HG02610 (cell line): ENCODE results near the gene ZDHHC17.

Experiments
- ATAC-seq: cut with Tn5 transposase; IDR thresholded peaks from one replicate; pipeline ENCODE4 v1.9.1; 2021; ENCODE audit warnings: mild to moderate bottlenecking, moderate library complexity; ENCODE audit not compliant: unreplicated experiment

The ZDHHC17 gene

DNA sequence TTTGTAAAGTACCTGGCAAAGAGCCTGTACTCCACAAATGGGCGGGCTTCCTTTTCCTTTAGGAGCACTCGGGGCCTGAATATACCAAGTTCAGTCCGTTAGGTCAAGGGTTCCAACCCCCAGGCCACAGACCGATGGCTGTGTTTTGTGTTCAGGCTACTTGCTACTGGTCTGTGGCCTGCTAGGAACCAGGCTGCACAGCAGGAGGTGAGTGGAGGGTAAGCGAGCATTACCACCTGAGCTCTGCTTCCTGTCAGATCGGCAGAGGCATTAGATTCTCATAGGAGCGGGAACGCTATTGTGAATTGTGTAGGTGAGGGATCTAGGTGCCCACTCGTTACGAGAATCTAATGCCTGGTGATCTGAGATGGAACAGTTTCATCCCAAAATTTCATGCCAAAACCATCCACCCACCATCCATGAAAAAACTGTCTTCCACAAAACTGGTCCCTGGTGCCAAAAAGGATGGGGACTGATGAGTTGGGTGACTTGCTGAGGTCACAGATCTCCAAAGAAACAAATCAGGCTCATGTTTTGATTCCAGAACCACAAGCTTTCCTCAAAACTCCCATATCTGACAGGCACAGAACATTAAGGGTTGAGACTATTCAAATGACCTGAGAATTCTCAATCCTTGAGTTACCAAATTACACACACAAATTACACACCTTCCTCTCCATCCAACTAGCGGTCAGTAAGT is 110.7 kb downstream of the ZDHHC17 start:
- no peak for ATAC-seq

DNA sequence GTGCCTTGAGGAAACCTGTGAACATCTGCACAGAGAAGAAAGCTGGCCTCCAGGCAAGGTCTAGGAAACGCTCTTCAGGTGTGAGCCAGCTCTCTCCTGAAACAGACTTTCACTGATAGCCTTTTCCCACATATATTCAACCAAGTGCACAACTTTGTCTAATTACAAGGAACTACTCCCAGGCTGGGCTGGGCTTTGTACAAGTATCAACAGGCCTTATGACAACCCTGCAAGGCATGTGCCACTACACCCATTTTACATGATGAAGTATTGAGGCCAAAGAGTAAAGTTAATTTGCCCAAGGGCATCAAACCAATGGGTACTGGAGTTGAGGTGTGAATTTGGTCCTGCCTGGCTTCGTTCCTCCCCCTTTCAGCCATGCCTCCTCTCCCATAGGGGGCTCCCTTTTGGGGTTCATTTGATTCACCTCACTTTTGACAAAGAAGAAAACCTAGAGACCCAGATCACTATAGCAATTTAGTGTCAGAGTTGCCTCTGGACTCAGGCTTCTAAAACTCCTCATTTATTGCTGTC is 112.8 kb downstream of the ZDHHC17 start:
- ATAC-seq, result no peak

DNA sequence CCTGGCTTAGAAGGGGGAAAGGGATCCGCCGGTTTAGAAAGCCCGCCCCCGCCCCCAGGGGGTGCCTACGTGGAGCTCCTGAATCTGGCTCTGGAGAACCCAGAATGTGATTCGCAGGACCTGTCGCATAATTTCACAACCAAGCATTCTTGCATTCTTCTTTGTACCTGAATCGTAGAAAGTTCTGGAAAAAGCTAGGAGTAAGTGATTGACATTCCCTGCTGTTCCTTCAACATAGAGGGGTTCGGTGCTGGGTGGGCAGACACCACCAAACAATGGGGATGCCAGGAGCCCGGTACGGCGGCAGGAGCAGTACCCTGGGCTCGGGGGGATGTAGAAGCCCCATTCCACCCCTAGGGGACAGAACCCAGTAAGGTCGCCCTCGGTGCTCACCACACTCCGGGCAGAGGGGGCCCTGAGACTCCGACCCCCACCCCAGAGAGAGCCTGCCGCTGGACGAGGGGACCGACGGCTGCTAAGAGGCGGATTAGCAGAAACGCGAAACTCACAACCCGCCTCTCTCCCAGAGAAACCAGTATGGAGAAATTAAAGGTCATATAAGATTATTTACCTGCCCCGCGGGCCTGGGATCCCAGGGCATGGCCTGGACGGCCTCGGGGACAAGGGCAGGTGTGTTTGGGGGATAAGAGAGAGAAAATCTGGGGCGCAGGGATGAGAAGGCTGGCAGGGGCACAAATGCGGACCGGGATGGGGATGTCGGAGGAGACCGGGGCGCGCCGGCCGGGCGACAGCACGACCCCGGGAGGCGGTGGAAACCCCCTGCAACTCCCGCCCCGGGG is 114.4 kb downstream of the ZDHHC17 start:
- peak; percentile 16 for ATAC-seq

DNA sequence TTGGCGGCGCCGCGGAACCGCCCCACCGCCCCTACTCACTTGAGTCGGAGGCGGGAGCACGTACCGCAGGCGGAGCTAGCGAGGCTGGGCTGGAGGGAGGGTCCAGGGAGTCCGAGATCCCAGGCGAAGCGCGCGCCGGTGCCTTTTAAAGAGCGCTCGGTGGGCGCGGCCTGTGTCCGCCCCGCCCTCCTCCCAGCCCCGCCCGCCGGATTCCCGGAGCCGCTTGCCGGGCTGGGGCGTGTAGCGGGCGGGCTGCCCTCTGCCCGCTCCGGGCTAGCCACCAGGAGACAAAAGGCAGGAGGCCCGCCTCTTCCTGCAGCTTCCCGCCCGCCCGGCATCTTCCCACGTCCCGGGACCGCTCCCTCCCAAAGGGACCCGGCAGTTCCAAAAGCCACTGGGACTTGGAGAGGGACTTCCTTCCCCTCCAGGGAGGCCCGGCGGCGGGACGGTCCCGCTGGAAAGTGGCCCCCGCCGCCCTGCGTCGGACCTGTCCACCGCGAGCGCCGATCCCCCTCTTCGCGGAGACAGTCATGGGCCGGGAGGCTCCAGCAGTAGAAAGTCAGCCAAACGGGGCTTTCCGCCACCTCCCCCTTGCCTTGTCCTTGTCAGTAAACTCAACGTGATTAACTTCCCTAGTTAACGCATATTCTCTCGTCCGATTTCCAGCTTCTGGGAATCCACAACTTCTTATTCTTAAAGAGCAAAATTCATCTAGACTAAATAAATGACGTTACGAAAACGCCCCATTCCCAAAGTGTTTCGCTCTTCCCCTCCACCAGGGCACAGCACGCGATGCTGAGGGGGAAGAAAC is 115.2 kb downstream of the ZDHHC17 start, which contains the start of gene CSRP2:
CSRP2 (minus strand) TSS at position 121 of the 811 bp plus-strand sequence. CDS start 12,759 bp downstream, outside the sequence.
- peak; percentile 94 for ATAC-seq

DNA sequence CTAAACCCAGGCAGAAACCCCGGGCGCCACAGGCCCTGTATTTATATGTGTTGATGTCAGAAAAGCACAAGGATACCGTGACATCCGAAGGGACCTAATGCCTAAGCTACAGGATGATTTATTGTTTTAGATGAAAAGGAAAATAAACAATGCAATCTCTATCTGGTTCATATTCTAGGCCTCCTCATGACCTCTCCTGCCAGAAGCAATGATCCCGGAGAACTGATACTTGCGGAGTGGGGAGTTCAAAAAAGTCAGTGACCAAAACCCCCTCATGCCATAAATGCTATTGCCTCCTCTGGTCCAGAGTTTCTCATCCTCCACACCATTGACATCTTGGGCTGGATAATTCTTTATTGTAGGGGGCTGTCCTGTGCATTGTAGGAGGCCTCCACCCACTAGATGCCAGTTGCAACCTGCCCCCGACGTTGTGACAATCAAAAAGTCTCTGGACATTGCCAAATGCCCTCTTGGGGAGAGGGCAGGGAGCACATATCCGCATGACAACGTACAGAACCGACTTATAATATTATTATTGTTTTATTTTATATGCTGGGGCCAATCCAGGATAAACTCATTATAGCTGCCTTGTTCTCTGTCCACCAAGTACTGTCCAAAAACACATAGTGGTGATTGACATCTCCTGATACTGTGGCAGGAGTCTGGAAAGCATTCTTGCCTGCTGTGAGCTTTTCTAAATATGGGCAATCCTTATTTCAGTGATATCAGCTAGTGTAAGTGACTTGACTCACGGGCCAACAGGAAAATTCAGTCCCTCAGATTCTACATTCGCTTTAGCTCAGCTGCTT is 116.0 kb downstream of the ZDHHC17 start:
- ATAC-seq, result no peak

GRCh38 chr12:76880519-76881023 is 116.7 kb downstream of the ZDHHC17 start:
- ATAC-seq, result no peak

DNA sequence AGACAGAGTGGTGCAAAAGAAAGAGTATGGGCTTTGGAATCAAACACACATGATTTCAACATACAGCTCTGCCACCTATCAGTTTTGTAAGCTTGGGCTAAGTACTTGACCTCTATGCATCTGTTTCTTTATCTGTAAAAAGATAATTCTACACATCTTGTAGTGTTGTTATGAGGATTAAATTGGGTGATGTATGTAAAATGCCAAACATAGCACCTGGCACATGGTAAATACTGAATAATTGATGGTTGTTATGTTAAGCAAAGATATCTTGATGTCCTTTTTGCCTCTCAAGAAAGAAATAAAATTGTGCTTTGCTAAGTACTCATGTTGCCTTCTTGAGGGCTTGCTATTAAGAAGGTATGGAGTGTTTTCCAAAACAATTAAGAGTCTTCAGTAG is 117.2 kb downstream of the ZDHHC17 start:
- ATAC-seq, result no peak

GRCh38 chr12:76882367-76882766 is 118.5 kb downstream of the ZDHHC17 start:
- no peak for ATAC-seq

DNA sequence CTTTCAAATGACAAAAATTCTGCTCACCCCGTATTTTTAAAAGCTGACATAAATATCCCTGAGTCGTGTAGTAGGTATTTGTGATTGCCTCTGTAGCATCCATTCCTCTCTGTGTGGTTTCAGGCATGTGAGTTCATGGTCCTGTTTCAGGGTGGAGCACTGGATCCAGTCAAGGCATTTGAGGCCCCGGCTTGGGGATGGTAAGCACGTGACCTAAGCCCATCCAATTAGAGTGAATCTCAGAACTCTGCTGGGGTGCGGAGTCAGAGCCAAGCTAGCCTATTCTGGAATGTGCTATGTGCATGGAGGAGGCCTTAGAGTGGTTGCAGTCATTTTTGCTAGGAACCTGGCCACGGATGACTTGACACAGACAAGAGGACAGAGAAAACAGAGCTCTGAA is 119.2 kb downstream of the ZDHHC17 start:
- no peak for ATAC-seq

DNA sequence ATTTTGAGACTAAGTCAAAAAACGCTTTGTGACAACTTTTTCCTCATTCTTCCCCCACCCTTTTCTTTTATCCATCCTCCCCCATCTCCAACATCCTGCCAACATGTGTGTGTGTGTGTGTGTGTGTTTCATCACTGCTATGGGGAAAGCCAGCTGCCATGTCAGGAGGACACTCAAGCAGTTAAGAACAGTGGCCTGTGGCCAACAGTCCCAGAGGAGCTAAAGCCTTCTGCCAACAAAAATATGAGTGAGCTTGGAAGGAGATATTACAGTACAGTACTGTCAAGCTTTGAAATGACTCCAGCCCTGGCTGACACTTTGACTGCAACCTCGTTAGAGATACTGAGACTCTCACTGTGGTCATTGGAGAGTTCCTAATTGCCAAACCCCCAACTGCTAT is 119.9 kb downstream of the ZDHHC17 start:
- ATAC-seq, result no peak

GRCh38 chr12:76888775-76889174 is 124.9 kb downstream of the ZDHHC17 start:
- no peak for ATAC-seq

DNA sequence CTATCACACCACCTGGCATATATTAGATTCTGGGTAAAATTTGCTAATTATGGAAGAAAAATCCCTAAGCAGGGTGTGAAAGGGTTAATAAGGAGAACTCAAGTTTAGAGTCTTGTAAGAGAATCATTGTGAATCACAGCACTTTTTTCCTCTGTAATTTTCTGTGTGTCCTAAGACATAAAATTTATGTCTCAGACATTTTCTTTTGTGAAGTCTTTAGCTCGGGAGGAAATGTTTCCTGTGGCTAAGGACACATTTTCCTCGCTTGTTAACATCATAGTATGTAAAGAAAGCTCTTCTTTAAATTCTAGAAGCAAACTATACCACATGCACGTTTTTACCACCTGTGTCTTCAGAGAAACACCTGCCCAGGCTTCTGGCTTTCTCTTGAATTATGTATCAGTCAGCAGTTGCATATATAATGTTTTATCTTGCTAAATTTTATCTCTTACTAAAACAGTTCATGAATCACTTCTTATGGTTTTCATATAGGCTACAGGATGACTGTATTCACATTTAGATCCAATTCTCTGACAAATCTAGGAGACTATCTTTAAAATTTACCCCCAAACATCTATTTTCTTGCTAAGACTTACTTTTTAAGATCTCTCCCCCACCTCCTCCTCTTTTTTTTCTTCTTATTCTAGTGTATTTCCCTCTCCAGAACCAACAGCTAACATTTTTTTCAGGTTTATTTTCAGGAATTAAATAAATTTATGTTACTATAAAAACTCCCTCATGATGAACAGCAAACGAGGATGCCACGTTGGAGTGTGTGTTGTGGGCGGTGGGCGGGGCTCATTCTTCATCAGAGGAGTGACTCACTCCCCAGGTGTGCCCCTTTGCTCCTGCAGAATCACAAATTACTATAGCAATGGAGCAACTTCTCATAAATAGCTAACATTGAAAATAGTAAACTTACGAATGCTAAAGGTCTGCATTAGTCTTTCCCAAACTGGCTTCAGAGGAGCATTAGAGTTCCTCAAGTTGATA is 126.5 kb downstream of the ZDHHC17 start:
- no peak for ATAC-seq

DNA sequence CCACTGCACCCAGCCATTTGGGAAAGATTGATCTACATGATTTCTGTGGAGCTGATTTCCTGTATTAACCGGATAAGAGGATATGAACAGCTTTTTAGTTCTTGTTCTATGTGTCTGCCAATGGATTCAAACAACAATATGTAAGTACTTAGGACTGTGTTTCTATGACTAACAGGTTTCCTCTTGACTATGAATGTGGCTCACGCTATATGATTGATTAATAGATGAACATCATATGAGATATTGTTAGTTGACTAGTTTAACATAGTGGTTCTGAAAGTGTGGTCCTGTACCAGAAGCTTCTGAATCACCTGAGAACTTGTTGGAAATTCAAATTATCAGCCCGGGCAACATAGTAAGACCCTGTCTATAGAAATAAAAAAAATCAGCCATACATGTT is 127.7 kb downstream of the ZDHHC17 start:
- no peak for ATAC-seq

GRCh38 chr12:76895796-76896195 is 131.9 kb downstream of the ZDHHC17 start:
- no peak for ATAC-seq

GRCh38 chr12:76896274-76896673 is 132.4 kb downstream of the ZDHHC17 start:
- no peak for ATAC-seq

DNA sequence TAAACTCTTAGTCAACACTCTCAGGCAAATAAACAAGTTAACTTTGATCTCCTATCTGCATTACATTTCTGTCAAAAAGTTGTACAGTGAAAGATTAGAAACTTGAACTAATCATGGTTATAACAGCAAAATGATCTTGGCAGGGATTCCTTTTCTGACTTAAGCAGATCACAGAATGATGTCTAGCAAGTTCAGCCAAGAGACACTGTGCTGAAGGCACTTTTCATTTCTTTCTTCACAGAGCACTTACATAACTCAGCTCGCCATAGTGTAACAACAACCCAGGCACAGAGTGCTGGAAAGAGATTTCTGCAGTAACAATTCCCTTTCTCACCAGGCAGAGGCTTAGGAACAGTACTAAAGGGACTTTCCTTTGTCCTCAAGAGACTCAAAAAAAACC is 134.5 kb downstream of the ZDHHC17 start:
- no peak for ATAC-seq

DNA sequence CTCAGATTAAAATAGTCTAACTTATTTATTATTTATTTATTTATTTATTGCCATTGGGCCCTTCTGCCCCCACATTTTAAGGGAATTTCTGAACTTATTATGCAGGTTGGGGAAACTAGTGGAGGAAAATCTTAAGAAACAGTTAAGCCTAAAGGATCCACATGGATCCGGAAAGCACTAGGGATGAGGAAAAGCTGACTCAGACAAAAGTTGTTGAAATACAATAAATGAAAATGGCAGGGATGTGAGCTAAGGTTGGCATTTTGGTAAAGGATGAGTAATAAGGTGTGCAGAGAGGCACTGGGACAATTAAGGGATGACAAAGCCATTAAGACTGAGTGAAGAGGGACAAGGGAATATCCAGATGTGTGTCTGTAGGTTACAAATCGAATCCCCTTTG is 135.6 kb downstream of the ZDHHC17 start:
- no peak for ATAC-seq

- no peak for ATAC-seq
Measured at GRCh38 chr12:76901628-76902380, 137.9 kb downstream of the ZDHHC17 start.
